Measurements from ENCODE around the gene DNAJB6.

DNA sequence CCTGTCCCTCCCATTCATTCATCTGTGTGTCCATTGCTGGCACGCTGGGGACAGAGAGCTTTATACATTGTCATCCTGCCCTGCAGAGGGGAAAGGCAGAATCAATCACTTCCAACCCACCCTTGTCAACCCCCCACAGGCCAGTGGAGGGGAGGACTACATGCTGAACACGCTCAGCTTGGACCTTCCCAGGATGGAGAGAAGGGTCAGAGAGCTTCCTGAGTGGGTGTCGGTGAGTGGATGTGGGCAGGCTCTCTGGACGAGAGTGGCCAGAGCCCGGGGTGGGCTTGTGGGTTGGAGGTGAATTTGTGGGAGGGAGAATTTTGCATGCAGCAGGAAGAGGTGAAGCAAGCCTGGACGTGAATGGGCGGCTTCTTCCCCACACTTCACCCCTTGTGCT is 93.9 kb downstream of the DNAJB6 start:
- TF ChIP-seq, protein P1, sequence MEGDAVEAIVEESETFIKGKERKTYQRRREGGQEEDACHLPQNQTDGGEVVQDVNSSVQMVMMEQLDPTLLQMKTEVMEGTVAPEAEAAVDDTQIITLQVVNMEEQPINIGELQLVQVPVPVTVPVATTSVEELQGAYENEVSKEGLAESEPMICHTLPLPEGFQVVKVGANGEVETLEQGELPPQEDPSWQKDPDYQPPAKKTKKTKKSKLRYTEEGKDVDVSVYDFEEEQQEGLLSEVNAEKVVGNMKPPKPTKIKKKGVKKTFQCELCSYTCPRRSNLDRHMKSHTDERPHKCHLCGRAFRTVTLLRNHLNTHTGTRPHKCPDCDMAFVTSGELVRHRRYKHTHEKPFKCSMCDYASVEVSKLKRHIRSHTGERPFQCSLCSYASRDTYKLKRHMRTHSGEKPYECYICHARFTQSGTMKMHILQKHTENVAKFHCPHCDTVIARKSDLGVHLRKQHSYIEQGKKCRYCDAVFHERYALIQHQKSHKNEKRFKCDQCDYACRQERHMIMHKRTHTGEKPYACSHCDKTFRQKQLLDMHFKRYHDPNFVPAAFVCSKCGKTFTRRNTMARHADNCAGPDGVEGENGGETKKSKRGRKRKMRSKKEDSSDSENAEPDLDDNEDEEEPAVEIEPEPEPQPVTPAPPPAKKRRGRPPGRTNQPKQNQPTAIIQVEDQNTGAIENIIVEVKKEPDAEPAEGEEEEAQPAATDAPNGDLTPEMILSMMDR (IDR thresholded peaks at IDR 0.05; ENCODE audit: borderline replicate concordance, extremely low read depth, low read length, poor library complexity, severe bottlenecking), result no peak
- TF ChIP-seq EZH2 (IDR thresholded peaks at IDR 0.05; ENCODE audit: borderline replicate concordance, low read depth, low read length, severe bottlenecking), result no peak
